OCI-LY1 (cell line): ENCODE measurements around the gene KIAA0319L.

ENCODE experiments used
- H2AFZ ChIP-seq: fragments of 200-600 bp; sonication (generic), shearing (Covaris generic); 2 replicates; pipeline ENCODE4 v1.6.0; 2014; ENCODE audit warnings: antibody characterized with exemption, mild to moderate bottlenecking, low read length
- H3F3A ChIP-seq: fragments of 200-600 bp; sonication (generic), shearing (Covaris generic); 2 replicates; pipeline ENCODE4 v1.6.0; 2014; ENCODE audit warnings: mild to moderate bottlenecking, antibody characterized with exemption, low read length, moderate library complexity; ENCODE audit not compliant: insufficient read depth
- H3K27ac ChIP-seq: fragments of 200-600 bp; sonication (generic); 2 replicates; pipeline ENCODE4 v1.5.1; 2014; ENCODE audit warnings: low read length, mixed run types, mild to moderate bottlenecking, low read depth; ENCODE audit not compliant: poor library complexity, severe bottlenecking
- H3K27me3 ChIP-seq: fragments of 200-600 bp; sonication (generic); 2 replicates; pipeline ENCODE4 v1.6.0; 2014; ENCODE audit warnings: antibody characterized with exemption, mild to moderate bottlenecking, low read length, moderate library complexity; ENCODE audit not compliant: insufficient read depth
- H3K36me3 ChIP-seq: fragments of 200-600 bp; sonication (generic); 2 replicates; pipeline ENCODE4 v1.6.1; 2014; ENCODE audit warnings: mild to moderate bottlenecking, antibody characterized with exemption, low read length, moderate library complexity, mixed read lengths; ENCODE audit not compliant: insufficient read depth
- H3K4me1 ChIP-seq: fragments of 200-600 bp; sonication (generic); 2 replicates; pipeline ENCODE4 v1.5.1; 2014; ENCODE audit warnings: mild to moderate bottlenecking, low read length, moderate library complexity; ENCODE audit not compliant: insufficient read depth, severe bottlenecking
- H3K4me2 ChIP-seq: fragments of 200-600 bp; sonication (generic), shearing (Covaris generic); 2 replicates; pipeline ENCODE4 v1.6.1; 2014; ENCODE audit warnings: low read length
- H3K4me3 ChIP-seq: fragments of 200-600 bp; sonication (generic); 2 replicates; pipeline ENCODE4 v1.5.1; 2014; ENCODE audit warnings: low read length, low read depth, mild to moderate bottlenecking, mixed read lengths; ENCODE audit not compliant: poor library complexity, severe bottlenecking
- H3K79me2 ChIP-seq: fragments of 200-600 bp; shearing (Covaris generic); 2 replicates; pipeline ENCODE4 v1.6.1; 2016; ENCODE audit warnings: mixed run types, low read length, mixed read lengths; ENCODE audit not compliant: insufficient read depth
- H3K9ac ChIP-seq: fragments of 200-600 bp; sonication (generic), shearing (Covaris generic); 2 replicates; pipeline ENCODE4 v1.6.1; 2014; ENCODE audit warnings: mild to moderate bottlenecking, low read length, mixed read lengths
- H3K9me2 ChIP-seq: fragments of 200-600 bp; sonication (generic), shearing (Covaris generic); 2 replicates; pipeline ENCODE4 v1.6.1; 2014; ENCODE audit warnings: low read depth, mild to moderate bottlenecking, low read length, mixed read lengths
- H3K9me3 ChIP-seq: fragments of 200-600 bp; shearing (Covaris generic); 2 replicates; pipeline ENCODE4 v1.6.1; 2014; ENCODE audit warnings: low read length, mixed read lengths
- H4K20me1 ChIP-seq: fragments of 200-600 bp; sonication (generic), shearing (Covaris generic); 2 replicates; pipeline ENCODE4 v1.6.0; 2016; ENCODE audit warnings: mild to moderate bottlenecking, low read length; ENCODE audit not compliant: insufficient read depth
- EZH2 ChIP-seq: fragments of 200-600 bp; sonication (generic), shearing (Covaris generic); IDR thresholded peaks from 2 replicates; pipeline ENCODE4 v1.8.0; 2017; ENCODE audit warnings: borderline replicate concordance, mixed run types, mild to moderate bottlenecking, antibody characterized with exemption, low read length, moderate library complexity, mixed read lengths
- TF ChIP-seq, protein P1 (sequence below): fragments of 200-600 bp; sonication (generic), shearing (Covaris generic); IDR thresholded peaks from 2 replicates; pipeline ENCODE4 v1.5.1; 2017; ENCODE audit warnings: mild to moderate bottlenecking, antibody characterized with exemption, low read length, moderate library complexity, mixed read lengths

The KIAA0319L gene

GRCh38 chr1:35408925-35409324 is 148.3 kb downstream of the KIAA0319L start:
- H3K9ac ChIP-seq, result no peak overlapping the region
- no peak overlapping the region for H2AFZ ChIP-seq
- no peaks in the 10 kb centered on the region for H3K79me2 ChIP-seq
- H3K27me3 ChIP-seq, result no peaks in the 10 kb centered on the region
- TF ChIP-seq EZH2, result no peak
- TF ChIP-seq, protein P1, sequence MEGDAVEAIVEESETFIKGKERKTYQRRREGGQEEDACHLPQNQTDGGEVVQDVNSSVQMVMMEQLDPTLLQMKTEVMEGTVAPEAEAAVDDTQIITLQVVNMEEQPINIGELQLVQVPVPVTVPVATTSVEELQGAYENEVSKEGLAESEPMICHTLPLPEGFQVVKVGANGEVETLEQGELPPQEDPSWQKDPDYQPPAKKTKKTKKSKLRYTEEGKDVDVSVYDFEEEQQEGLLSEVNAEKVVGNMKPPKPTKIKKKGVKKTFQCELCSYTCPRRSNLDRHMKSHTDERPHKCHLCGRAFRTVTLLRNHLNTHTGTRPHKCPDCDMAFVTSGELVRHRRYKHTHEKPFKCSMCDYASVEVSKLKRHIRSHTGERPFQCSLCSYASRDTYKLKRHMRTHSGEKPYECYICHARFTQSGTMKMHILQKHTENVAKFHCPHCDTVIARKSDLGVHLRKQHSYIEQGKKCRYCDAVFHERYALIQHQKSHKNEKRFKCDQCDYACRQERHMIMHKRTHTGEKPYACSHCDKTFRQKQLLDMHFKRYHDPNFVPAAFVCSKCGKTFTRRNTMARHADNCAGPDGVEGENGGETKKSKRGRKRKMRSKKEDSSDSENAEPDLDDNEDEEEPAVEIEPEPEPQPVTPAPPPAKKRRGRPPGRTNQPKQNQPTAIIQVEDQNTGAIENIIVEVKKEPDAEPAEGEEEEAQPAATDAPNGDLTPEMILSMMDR, result no peak
- H3K9me2 ChIP-seq, result no peaks in the 10 kb centered on the region
- H3K4me2 ChIP-seq, result no peak overlapping the region
- peaks cover 57% of the 10 kb centered on the region for H3K36me3 ChIP-seq
- no peaks in the 10 kb centered on the region for H3K4me1 ChIP-seq
- H3K4me3 ChIP-seq, result no peak overlapping the region
- H3F3A ChIP-seq, result 0 out of 2 replicates have a peak, but pooled peaks cover 3% of the 10 kb centered on the region
- no peaks in the 10 kb centered on the region for H3K9me3 ChIP-seq
- no peaks in the 10 kb centered on the region for H4K20me1 ChIP-seq
- H3K27ac ChIP-seq, result no peak overlapping the region

DNA sequence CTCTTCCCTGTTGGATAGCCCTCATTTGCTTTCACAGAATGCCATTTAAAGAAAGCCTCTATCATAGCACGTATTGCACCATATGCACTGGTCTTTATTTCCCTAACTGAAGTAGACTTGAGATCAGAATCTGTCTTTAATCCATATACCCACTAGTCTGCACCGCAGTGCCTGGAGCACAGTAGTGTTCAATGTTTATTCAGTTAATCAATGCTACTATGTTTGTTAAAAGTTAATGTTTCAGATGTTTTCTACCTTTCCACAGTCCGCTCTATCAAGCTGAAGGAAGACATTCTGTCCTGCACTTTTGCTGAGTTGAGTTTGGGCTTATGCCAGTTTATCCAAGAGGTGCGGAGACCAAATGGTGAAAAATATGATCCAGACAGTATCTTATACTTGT is 149.5 kb downstream of the KIAA0319L start:
- no peak overlapping the region for H2AFZ ChIP-seq
- TF ChIP-seq, protein P1, result no peak
- TF ChIP-seq EZH2, result no peak
- H3K27me3 ChIP-seq, result no peaks in the 10 kb centered on the region
- H3K9me2 ChIP-seq, result no peaks in the 10 kb centered on the region
- H4K20me1 ChIP-seq, result no peaks in the 10 kb centered on the region
- H3F3A ChIP-seq, result 0 out of 2 replicates have a peak, but pooled peaks cover 3% of the 10 kb centered on the region
- H3K79me2 ChIP-seq, result no peaks in the 10 kb centered on the region
- H3K4me1 ChIP-seq, result no peaks in the 10 kb centered on the region
- H3K4me2 ChIP-seq, result no peak overlapping the region
- no peaks in the 10 kb centered on the region for H3K9me3 ChIP-seq
- H3K27ac ChIP-seq, result no peak overlapping the region
- H3K4me3 ChIP-seq, result no peak overlapping the region
- H3K9ac ChIP-seq, result no peak overlapping the region
- H3K36me3 ChIP-seq, result peaks cover 56% of the 10 kb centered on the region

DNA sequence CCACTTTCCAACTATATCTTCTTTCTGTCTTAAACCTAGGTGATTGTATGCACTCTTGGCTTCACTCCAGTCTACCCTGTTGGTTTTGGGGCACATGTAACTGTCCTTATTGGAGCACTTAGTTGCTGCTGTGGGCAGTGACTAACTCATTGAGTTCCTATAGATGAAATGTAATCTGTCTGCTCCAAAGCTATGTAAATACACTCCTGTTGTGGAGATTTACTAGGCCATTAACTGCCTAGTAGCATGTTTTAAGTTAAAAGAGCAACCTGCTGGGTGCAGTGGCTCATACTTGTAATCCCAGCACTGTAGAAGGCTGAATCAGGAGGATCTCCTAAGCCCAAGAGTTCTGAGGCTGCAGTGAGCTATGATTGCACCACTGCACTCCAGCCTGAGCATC is 151.1 kb downstream of the KIAA0319L start:
- peaks cover 67% of the 10 kb centered on the region for H3K36me3 ChIP-seq
- no peak overlapping the region for H3K4me3 ChIP-seq

More for the DNA sequence above, 151.1 kb downstream of the KIAA0319L start:
- Histone ChIP-seq H2AFZ (no peak overlapping the region), H3K9ac (no peak overlapping the region), H3K27me3 (no peaks in the 10 kb centered on the region), H3K9me3 (no peaks in the 10 kb centered on the region), H3K4me2 (no peak overlapping the region), H3K4me1 (no peaks in the 10 kb centered on the region), H3K9me2 (no peaks in the 10 kb centered on the region), H4K20me1 (no peaks in the 10 kb centered on the region), H3K27ac (no peak overlapping the region), H3F3A (0 out of 2 replicates have a peak, but pooled peaks cover 3% of the 10 kb centered on the region), H3K79me2 (no peaks in the 10 kb centered on the region)
- TF ChIP-seq, protein P1, result no peak
- TF ChIP-seq EZH2, result no peak
